Karpas-422 (cell line): ENCODE measurements around the gene ITPK1. TPM values are rescaled to one million over a fixed set of nuclear protein-coding genes. Genes with fewer than 3 reads are reported as not detected.
A peak's percentile ranks its signal among the peaks of the same experiment; 100 is the strongest.
"Not testable (repeated sequence)": the region's sequence is repeated elsewhere in the genome, so short reads cannot be mapped to it uniquely, and the experiment has no call there.

ENCODE experiments used
- DNase-seq: peaks from one replicate; pipeline ENCODE4 v3.0.0-alpha.2; 2015
- H2AFZ ChIP-seq: fragments of 200-600 bp; sonication (generic); 2 replicates; pipeline ENCODE4 v1.6.1; 2014; ENCODE audit warnings: antibody characterized with exemption, low read length, mixed read lengths
- H3K27ac ChIP-seq: fragments of 200-600 bp; sonication (generic); 2 replicates; pipeline ENCODE4 v1.5.1; 2014; ENCODE audit warnings: mild to moderate bottlenecking, low read length, moderate library complexity
- H3K27me3 ChIP-seq: fragments of 200-600 bp; sonication (generic); 2 replicates; pipeline ENCODE4 v1.6.1; 2014; ENCODE audit warnings: low read length, mixed read lengths
- H3K36me3 ChIP-seq: fragments of 200-600 bp; sonication (generic); 2 replicates; pipeline ENCODE4 v1.6.1; 2014; ENCODE audit warnings: low read length, mixed read lengths; ENCODE audit not compliant: insufficient read depth
- H3K4me1 ChIP-seq: fragments of 200-600 bp; sonication (generic); 2 replicates; pipeline ENCODE4 v1.6.1; 2014; ENCODE audit warnings: mild to moderate bottlenecking, low read length, mixed read lengths
- H3K4me2 ChIP-seq: fragments of 200-600 bp; sonication (generic); 2 replicates; pipeline ENCODE4 v1.6.1; 2014; ENCODE audit warnings: low read length, low read depth, mild to moderate bottlenecking; ENCODE audit not compliant: poor library complexity, severe bottlenecking
- H3K4me3 ChIP-seq: fragments of 200-600 bp; sonication (generic); 2 replicates; pipeline ENCODE4 v1.5.1; 2014; ENCODE audit warnings: mild to moderate bottlenecking, antibody characterized with exemption, low read length, mixed read lengths
- H3K79me2 ChIP-seq: fragments of 200-600 bp; sonication (generic); 2 replicates; pipeline ENCODE4 v1.6.1; 2014; ENCODE audit warnings: mild to moderate bottlenecking, low read length, mixed read lengths
- H3K9ac ChIP-seq: fragments of 200-600 bp; sonication (generic); 2 replicates; pipeline ENCODE4 v1.6.0; 2014; ENCODE audit warnings: low read length
- H3K9me2 ChIP-seq: fragments of 200-600 bp; sonication (generic), shearing (Covaris generic); replicated peaks from 2 replicates; pipeline ENCODE4 v1.6.0; 2014; ENCODE audit warnings: mild to moderate bottlenecking, low read length, moderate library complexity; ENCODE audit not compliant: insufficient read depth
- H3K9me3 ChIP-seq: fragments of 300-700, 200-600 bp; sonication (generic); 2 replicates; pipeline ENCODE4 v1.6.1; 2014; ENCODE audit warnings: low read length, mixed read lengths
- H4K20me1 ChIP-seq: fragments of 200-600 bp; sonication (generic); 2 replicates; pipeline ENCODE4 v1.6.1; 2014; ENCODE audit warnings: mild to moderate bottlenecking, antibody characterized with exemption, low read length, low read depth; ENCODE audit not compliant: insufficient read depth
- total RNA-seq: library from RNA; depleted of rRNA; stranded (reverse); fragments of >200 nt; shearing (Covaris generic); gene quantifications from 2 replicates; pipeline ENCODE4 v1.2.3, GENCODE V29; 2014; ENCODE audit warnings: low replicate concordance; rRNA removed

Gene ITPK1
- total RNA-seq: 6.3 and 23.7 TPM in 2 replicates

DNA sequence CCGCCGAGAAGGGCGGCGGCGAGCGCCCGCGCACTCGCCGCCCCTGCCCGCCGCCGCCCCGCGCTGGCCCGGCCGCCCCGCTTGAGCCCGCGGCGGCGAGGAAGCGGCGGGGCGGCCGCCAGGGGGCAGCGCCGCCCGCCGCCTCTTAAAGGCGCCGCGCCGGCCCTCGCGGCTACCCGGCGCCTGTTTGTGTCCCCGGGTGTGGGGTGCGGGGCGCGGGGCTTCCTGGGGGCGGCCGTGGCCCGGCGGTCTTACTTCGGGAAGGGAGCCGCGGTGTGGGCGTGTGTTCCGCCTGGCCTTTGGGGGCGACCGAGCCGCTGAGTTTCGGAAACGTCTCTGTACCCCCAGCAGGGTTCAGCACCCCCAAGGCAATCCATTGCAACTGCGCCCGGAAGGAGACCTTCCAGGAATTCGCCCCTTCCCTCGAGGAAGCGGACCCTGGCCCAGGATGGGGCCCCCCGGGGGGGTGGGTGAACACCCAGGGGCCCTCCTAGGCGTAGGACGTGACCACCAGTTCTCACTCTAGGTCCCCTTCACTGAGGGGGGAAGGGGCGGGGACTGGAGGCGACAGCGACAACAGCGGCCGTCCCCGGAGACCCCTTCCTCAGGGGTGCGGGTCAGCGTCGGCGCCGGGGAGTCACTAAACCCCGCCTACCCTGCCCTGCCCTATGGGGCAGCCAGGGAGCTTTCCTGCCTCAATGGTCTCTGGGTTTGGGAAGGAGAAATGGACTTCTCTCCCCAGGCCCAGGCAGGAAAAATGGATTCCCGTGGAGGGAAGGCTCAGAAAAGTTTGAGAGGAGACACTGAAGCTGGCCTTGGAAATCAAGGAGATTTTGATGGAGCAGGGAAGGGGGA is at the start of gene ITPK1:
Gene ITPK1, minus strand, starts transcription at position 105 of the 855 bp plus-strand sequence. CDS start 762 bp downstream, outside the sequence.
- H3K27ac ChIP-seq: no peak within 1 kb of the TSS
- peak within 1 kb of the TSS; percentile 99 for H2AFZ ChIP-seq
- H3K9ac ChIP-seq: peak within 1 kb of the TSS; percentile 84

DNA sequence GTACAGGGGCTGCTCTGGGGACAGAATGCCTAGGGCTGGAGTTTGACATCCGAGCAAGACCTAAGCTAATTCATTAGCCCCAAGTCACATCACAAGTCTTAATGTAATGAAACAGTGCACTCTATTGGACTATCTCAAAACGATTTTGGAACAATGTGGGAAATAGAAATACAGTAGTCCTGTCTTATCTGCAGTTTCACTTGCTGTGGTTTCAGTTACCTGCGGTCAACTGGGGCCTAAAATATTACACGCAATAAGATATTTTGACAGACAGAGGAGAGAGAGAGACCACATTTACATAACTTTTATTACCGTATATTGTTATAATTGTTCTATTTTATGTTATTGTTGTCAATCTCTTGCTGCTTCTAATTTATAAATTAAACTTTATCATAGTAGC is 47.8 kb upstream of the ITPK1 start:
- H3K27me3 ChIP-seq: no peaks in the 10 kb centered on the region
- no peak overlapping the region for H3K4me2 ChIP-seq
- H4K20me1 ChIP-seq: no peaks in the 10 kb centered on the region
- H3K4me3 ChIP-seq: no peak overlapping the region
- DNase-seq: no peak
- H3K4me1 ChIP-seq: no peaks in the 10 kb centered on the region; the same call in 1 of the 2 replicates
- no peaks in the 10 kb centered on the region for H3K36me3 ChIP-seq
- H3K9me3 ChIP-seq: no peaks in the 10 kb centered on the region
- no peak overlapping the region for H3K9ac ChIP-seq
- H2AFZ ChIP-seq: no peak overlapping the region
- H3K79me2 ChIP-seq: no peaks in the 10 kb centered on the region
- no peaks in the 10 kb centered on the region for H3K9me2 ChIP-seq
- H3K27ac ChIP-seq: no peak overlapping the region

More for the DNA sequence above, at the start of gene ITPK1:
- no peaks in the 10 kb centered on the region for H3K27me3 ChIP-seq
- H3K36me3 ChIP-seq: no peaks in the 10 kb centered on the region
- no peaks in the 10 kb centered on the region for H3K9me2 ChIP-seq
- H3K4me1 ChIP-seq: peaks cover 20% of the 10 kb centered on the region
- no peaks in the 10 kb centered on the region for H3K9me3 ChIP-seq
- H3K79me2 ChIP-seq: no peaks in the 10 kb centered on the region
- peak within 1 kb of the TSS; percentile 99 for H3K4me2 ChIP-seq
- DNase-seq: peak; percentile 88
- peaks cover 11% of the 10 kb centered on the region; the same call in 1 of the 2 replicates for H4K20me1 ChIP-seq
- peak within 1 kb of the TSS; percentile 84 for H3K4me3 ChIP-seq

DNA sequence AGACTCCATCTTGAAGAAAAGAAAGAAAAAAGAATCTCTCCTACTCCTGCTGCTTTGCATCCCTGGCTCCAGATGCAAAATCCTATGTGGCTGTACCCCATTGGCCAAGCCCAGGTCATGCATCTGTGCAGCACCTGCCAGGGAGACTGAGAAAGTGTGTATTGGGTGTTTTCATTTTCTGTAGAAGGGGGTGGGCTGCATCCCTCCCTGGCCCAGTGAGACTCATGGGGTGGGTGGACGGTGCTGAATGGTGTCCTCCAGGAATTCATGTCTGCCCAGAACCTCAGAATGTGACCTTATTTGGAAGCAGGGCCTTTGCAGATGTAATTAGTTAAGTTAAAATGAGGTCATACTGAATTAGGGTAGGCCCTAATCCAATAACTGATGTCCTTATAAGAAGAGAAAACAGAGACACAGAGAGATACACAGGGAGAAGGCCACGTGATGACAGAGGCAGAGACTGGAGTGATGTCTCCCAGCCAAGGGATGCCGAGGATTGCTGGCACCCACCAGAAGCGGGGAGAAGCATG is 45.8 kb upstream of the ITPK1 start:
- no peaks in the 10 kb centered on the region for H3K36me3 ChIP-seq
- H2AFZ ChIP-seq: no peak overlapping the region
- no peak overlapping the region for H3K4me2 ChIP-seq
- H3K27ac ChIP-seq: no peak overlapping the region
- no peaks in the 10 kb centered on the region for H3K9me2 ChIP-seq
- no peak overlapping the region for H3K9ac ChIP-seq
- H3K79me2 ChIP-seq: no peaks in the 10 kb centered on the region
- no peaks in the 10 kb centered on the region for H4K20me1 ChIP-seq
- 0 out of 2 replicates have a peak, but pooled peaks cover 2% of the 10 kb centered on the region for H3K27me3 ChIP-seq
- H3K4me1 ChIP-seq: no peaks in the 10 kb centered on the region; the same call in 1 of the 2 replicates
- no peaks in the 10 kb centered on the region for H3K9me3 ChIP-seq
- H3K4me3 ChIP-seq: no peak overlapping the region
- no peak for DNase-seq

DNA sequence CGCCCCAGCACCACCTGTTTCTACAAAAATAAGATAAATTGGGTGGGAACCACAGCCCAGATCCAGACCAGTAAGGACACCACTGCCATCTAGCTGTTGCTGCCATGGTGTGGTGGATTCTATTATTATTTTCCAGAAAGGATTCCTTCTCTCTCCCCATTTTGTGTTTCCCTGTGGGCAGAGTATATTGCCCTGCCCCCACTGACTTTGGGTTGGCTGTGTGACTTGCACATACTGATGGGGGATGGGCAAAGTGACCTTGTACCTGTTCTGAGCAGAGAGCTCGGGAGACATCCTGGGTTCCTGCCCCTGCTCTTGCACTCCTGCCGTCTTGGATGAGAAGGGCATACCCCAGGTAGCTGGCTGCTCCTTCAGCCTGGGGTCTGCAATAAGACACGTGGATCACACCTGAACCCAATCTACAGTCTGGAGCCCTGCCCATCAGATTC is 44.7 kb upstream of the ITPK1 start:
- DNase-seq: peak; percentile 65
- Histone ChIP-seq H3K27ac (no peak overlapping the region), H3K36me3 (no peaks in the 10 kb centered on the region), H3K9me2 (no peaks in the 10 kb centered on the region), H3K27me3 (0 out of 2 replicates have a peak, but pooled peaks cover 2% of the 10 kb centered on the region), H3K4me3 (no peak overlapping the region), H3K79me2 (no peaks in the 10 kb centered on the region), H4K20me1 (no peaks in the 10 kb centered on the region), H3K9me3 (no peaks in the 10 kb centered on the region), H3K4me2 (no peak overlapping the region), H3K9ac (no peak overlapping the region), H3K4me1 (no peaks in the 10 kb centered on the region; the same call in 1 of the 2 replicates), H2AFZ (no peak overlapping the region)

DNA sequence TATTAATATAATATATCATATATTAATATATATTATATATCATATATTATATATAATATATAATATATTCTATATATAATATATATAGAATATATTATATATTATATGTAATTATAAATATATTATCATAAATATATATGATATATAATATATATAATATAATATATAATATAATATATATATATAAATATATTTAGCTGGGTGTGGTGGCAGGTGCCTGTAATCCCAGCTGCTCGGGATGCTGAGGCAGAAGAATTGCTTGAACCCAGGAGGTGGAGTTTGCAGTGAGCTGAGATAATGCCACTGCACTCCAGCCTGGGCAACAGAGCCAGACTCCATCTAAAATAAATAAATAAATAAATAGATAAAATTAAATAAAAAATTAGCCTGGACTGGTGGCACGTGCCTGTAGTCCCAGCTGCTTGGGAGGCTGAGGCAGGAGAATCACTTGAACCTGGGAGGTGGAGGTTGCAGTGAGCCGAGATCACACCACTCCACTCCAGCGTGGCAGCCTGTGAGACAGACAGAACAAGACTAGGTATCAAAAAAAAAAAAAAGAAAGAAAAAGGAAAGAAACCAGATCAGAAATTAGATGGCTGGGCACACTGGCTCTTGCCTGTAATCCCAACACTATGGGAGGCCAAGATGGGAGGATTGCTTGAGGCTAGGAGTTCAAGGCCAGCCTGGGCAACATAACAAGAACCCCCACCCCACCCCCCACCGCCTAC is 44.1 kb upstream of the ITPK1 start:
- H2AFZ ChIP-seq, H3K36me3 ChIP-seq, H3K4me2 ChIP-seq, H3K27ac ChIP-seq, H3K27me3 ChIP-seq, H3K9me3 ChIP-seq, H3K79me2 ChIP-seq, H3K4me1 ChIP-seq, H3K9ac ChIP-seq, H3K4me3 ChIP-seq, H4K20me1 ChIP-seq, H3K9me2 ChIP-seq, DNase-seq: not testable (repeated sequence)

DNA sequence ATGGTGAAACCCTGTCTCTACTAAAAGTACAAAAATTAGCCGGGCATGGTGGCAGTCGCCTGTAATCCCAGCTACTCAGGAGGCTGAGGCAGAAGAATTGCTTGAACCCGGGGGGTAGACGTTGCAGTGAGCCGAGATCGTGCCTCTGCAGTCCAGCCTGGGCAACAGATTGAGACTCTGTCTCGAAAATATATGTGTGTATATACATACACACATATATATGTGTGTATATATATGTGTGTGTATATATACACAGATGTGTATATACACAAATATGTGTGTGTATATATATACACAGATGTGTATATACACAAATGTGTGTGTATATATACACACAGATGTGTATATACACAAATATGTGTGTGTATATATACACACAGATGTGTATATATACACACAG is 42.6 kb upstream of the ITPK1 start:
- H2AFZ ChIP-seq, H3K4me3 ChIP-seq, H4K20me1 ChIP-seq, H3K4me2 ChIP-seq, H3K9ac ChIP-seq, DNase-seq, H3K9me3 ChIP-seq, H3K27me3 ChIP-seq, H3K36me3 ChIP-seq, H3K27ac ChIP-seq, H3K9me2 ChIP-seq, H3K4me1 ChIP-seq, H3K79me2 ChIP-seq: not testable (repeated sequence)

DNA sequence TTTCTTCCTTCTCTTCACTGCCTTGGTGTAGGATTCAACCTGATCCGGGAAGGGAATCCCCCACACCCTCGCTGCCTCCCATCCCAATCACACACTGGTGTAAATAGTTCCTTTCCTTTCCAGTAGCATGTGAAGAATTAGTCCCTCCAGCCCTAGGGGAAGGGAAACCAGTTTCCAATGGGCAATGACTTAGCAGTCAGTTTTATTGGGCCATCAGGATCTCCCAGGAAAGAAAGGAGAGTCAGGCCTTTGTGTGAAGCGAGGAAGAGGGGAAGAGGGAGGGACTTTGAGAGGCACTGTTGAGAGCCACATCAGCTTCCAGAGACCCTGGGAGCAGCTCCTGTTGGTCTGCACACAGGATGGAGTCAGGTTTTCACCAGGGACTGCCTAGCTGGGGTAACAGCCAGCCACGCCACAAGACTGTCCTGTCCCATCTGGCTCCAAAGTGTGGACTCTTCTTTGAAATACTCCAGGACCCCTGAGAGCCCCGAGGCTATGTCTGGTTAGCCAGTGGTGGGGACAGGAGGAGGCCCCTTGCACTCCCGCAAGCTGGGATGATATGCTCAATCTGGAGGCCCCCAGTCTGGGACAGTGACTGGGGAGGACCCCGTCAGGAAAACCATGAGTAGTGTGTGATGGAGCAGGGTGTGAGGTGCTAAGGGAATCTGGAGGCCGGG is 41.1 kb upstream of the ITPK1 start:
- DNase-seq: no peak
- no peaks in the 10 kb centered on the region for H3K79me2 ChIP-seq
- no peak overlapping the region for H3K4me2 ChIP-seq
- H2AFZ ChIP-seq: no peak overlapping the region
- H3K9ac ChIP-seq: no peak overlapping the region
- H3K4me1 ChIP-seq: no peaks in the 10 kb centered on the region; the same call in 1 of the 2 replicates
- H3K27ac ChIP-seq: no peak overlapping the region
- no peaks in the 10 kb centered on the region for H3K36me3 ChIP-seq
- H3K9me2 ChIP-seq: no peaks in the 10 kb centered on the region
- no peak overlapping the region for H3K4me3 ChIP-seq
- 0 out of 2 replicates have a peak, but pooled peaks cover 2% of the 10 kb centered on the region for H3K27me3 ChIP-seq
- no peaks in the 10 kb centered on the region for H3K9me3 ChIP-seq
- H4K20me1 ChIP-seq: no peaks in the 10 kb centered on the region
